OCI-LY3 (cell line): ENCODE data around the gene LCP1.

Experiments
- H2AFZ ChIP-seq: fragments of 200-600, 300-600 bp; shearing (Covaris generic); 2 replicates; pipeline ENCODE4 v1.6.0; 2014; ENCODE audit warnings: antibody characterized with exemption, low read depth, low read length
- H3K27ac ChIP-seq: fragments of 200-600, 300-600 bp; sonication (generic); 2 replicates; pipeline ENCODE4 v1.5.1; 2014; ENCODE audit warnings: mild to moderate bottlenecking, low read length, moderate library complexity, mixed read lengths
- H3K27me3 ChIP-seq: fragments of 200-600, 300-600 bp; sonication (generic); 2 replicates; pipeline ENCODE4 v1.6.1; 2014; ENCODE audit warnings: low read depth, low read length, mixed read lengths
- H3K36me3 ChIP-seq: fragments of 200-600, 300-600 bp; sonication (generic); replicated peaks from 2 replicates; pipeline ENCODE3; 2014; ENCODE audit warnings: low read depth, low read length, mixed read lengths
- H3K4me1 ChIP-seq: fragments of 300-600, 200-600 bp; sonication (generic); 2 replicates; pipeline ENCODE4 v1.6.1; 2014; ENCODE audit warnings: low read length, mixed read lengths
- H3K4me2 ChIP-seq: fragments of 200-600, 300-600 bp; sonication (generic); 2 replicates; pipeline ENCODE4 v1.6.1; 2014; ENCODE audit warnings: low read length, mixed read lengths
- H3K4me3 ChIP-seq: fragments of 300-600, 200-600 bp; sonication (generic); 2 replicates; pipeline ENCODE4 v1.5.1; 2014; ENCODE audit warnings: antibody characterized with exemption, mild to moderate bottlenecking, low read length, moderate library complexity
- H3K79me2 ChIP-seq: fragments of 300-600, 200-600 bp; shearing (Covaris generic); 2 replicates; pipeline ENCODE4 v1.6.1; 2014; ENCODE audit warnings: mild to moderate bottlenecking, low read length, mixed read lengths
- H3K9ac ChIP-seq: fragments of 300-600, 200-600 bp; shearing (Covaris generic); 2 replicates; pipeline ENCODE4 v1.6.0; 2014; ENCODE audit warnings: mild to moderate bottlenecking, low read length, moderate library complexity
- H3K9me3 ChIP-seq: fragments of 200-600, 300-600 bp; shearing (Covaris generic); 2 replicates; pipeline ENCODE4 v1.6.1; 2014; ENCODE audit warnings: low read length, mixed read lengths; ENCODE audit not compliant: insufficient read depth
- H4K20me1 ChIP-seq: fragments of 200-600, 300-600 bp; sonication (generic); 2 replicates; pipeline ENCODE4 v1.6.1; 2016; ENCODE audit warnings: low read length, mixed read lengths; ENCODE audit not compliant: insufficient read depth
- EZH2phosphoT487 ChIP-seq: fragments of 200-600 bp; shearing (Covaris generic); IDR thresholded peaks from 2 replicates; pipeline ENCODE4 v1.6.1; 2018; ENCODE audit warnings: antibody characterized with exemption, mixed run types, low read depth
- TF ChIP-seq, protein P1 (sequence below): fragments of 200-600, 300-600 bp; sonication (generic); IDR thresholded peaks from 2 replicates; pipeline ENCODE4 v1.5.1; 2014; ENCODE audit warnings: antibody characterized with exemption, low read length, low read depth

LCP1 gene

DNA sequence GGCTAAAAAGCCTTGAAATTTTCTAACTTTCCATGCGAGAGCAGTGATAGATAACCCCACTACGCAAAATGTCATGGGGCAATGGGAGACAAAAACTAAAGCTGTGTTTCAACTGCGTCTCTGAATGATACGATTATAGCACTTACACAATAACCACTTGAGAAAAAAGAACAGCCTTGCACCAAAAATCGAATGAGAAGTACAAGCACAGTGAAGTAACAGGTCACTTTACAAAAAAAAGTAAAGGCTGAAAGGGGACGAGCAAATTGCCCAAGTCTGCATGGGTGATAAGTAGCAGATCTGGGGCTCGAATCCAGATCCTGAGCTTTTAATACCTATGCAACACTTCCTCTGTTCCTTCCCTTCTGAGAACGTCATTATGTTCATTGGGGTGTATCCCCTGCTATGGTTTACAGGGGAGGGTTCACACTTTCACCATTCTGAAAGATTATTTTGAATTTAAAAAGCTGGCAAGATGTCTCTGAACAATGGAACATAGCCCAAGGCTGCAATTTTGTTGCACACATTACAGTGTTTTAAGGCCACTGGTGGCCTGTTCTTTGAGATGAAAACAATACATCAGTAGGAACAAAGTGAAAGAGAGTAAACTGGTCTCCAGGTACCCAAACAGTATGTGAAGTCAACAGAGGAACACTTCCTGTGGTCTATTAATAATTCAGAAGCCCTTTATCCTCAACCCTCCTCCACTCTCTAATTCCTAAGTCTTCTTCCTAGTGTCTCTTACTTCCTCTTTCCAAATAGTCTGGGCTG, 80.3 kb downstream of the LCP1 start:
- no peaks in the 10 kb centered on the region for H3K9me3 ChIP-seq
- no peak overlapping the region for H3K4me3 ChIP-seq
- no peak overlapping the region for H3K27ac ChIP-seq
- no peak overlapping the region for H2AFZ ChIP-seq
- H4K20me1 ChIP-seq = no peaks in the 10 kb centered on the region
- no peaks in the 10 kb centered on the region for H3K36me3 ChIP-seq
- TF ChIP-seq, protein P1, sequence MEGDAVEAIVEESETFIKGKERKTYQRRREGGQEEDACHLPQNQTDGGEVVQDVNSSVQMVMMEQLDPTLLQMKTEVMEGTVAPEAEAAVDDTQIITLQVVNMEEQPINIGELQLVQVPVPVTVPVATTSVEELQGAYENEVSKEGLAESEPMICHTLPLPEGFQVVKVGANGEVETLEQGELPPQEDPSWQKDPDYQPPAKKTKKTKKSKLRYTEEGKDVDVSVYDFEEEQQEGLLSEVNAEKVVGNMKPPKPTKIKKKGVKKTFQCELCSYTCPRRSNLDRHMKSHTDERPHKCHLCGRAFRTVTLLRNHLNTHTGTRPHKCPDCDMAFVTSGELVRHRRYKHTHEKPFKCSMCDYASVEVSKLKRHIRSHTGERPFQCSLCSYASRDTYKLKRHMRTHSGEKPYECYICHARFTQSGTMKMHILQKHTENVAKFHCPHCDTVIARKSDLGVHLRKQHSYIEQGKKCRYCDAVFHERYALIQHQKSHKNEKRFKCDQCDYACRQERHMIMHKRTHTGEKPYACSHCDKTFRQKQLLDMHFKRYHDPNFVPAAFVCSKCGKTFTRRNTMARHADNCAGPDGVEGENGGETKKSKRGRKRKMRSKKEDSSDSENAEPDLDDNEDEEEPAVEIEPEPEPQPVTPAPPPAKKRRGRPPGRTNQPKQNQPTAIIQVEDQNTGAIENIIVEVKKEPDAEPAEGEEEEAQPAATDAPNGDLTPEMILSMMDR = no peak
- H3K9ac ChIP-seq = no peak overlapping the region
- no peaks in the 10 kb centered on the region for H3K79me2 ChIP-seq
- no peaks in the 10 kb centered on the region for H3K27me3 ChIP-seq
- H3K4me1 ChIP-seq = peaks cover 36% of the 10 kb centered on the region
- H3K4me2 ChIP-seq = peak overlapping the region; percentile 40

DNA sequence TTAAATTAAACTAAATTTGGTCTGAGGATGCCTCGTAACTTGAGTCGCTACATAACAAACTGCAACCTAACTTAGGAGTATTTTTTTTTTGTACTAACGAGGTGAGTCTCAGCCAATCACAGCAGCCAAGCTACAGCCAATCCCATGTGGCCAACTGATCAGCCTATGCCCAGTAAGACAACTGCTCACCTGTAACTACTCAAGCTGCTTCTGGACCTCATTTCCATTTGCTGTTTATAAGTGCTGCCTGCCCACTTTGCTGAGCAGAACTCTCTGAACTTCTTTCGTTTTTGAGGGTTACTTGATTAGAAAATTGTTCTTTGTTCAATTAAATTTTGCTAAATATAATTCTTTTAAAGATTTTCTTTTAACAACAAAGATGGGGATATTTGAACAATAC, 81.0 kb downstream of the LCP1 start:
- H3K79me2 ChIP-seq = no peaks in the 10 kb centered on the region
- no peaks in the 10 kb centered on the region for H3K27me3 ChIP-seq
- no peak overlapping the region for H2AFZ ChIP-seq
- H3K9ac ChIP-seq = no peak overlapping the region
- H3K9me3 ChIP-seq = no peaks in the 10 kb centered on the region
- TF ChIP-seq EZH2phosphoT487 = no peak
- TF ChIP-seq, protein P1 = no peak
- peak overlapping the region; percentile 40 for H3K4me2 ChIP-seq
- peaks cover 36% of the 10 kb centered on the region for H3K4me1 ChIP-seq
- H3K27ac ChIP-seq = no peak overlapping the region
- no peak overlapping the region for H3K4me3 ChIP-seq
- H3K36me3 ChIP-seq = no peaks in the 10 kb centered on the region
- H4K20me1 ChIP-seq = no peaks in the 10 kb centered on the region

DNA sequence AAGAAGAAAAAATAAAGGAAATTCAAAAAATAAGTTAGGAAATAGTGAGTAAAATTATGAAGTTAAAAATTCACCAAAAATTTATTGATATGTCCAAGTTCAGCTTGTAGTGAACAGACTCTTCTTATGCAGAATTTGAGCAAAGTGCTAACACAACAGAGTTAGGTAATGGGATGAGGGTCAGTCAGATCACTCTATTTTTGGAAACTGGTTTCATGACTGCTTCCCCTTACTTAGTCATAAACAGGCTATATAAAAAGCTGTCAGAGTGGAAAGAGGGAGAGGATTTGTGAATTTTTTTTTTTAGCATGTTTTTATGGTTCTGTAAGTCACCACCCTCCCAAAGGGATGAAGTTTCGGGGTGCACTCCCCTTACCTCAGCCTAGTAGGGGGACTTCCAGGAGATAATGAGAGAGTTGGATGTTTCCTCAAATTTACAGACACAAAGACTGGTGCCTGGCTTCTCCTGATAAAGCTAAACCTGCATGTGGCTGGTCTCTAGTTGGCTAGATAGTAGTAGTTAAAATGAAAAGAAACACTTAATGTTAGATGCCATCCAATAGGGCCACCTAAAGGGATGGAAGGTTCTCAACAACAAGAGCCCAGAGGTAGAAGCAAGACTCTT, 81.7 kb downstream of the LCP1 start:
- Histone ChIP-seq H3K27ac (peak overlapping the region; percentile 2; the same call in 1 of the 2 replicates), H3K4me3 (peak overlapping the region; percentile 15), H3K79me2 (no peaks in the 10 kb centered on the region), H3K27me3 (no peaks in the 10 kb centered on the region), H4K20me1 (no peaks in the 10 kb centered on the region), H3K4me2 (peak overlapping the region; percentile 40), H3K36me3 (no peaks in the 10 kb centered on the region), H2AFZ (no peak overlapping the region), H3K9me3 (no peaks in the 10 kb centered on the region), H3K9ac (0 out of 2 replicates have a peak overlapping the region, but pooled peaks have one; percentile 7), H3K4me1 (peaks cover 36% of the 10 kb centered on the region)
- no peak for TF ChIP-seq EZH2phosphoT487
- TF ChIP-seq, protein P1 = no peak

DNA sequence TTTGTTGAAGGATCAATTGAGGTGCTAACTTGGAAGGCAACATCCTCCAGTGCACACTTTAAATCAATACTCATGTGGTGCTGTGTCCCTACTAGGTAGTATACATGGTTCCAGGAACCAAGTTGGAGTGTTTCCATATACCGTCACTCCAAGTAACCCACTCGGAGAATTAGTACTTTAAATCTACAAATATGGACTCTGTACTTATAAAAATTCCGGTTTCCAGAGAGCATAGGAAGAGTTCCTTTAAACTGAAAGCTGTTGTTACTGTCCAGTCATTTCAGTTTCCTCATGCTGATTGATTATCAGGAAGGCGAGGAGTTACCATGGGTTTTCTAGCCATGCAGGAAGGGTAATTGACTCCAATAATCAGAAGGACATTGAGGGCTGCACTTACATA, 84.3 kb downstream of the LCP1 start:
- H3K79me2 ChIP-seq = no peaks in the 10 kb centered on the region
- H3K4me3 ChIP-seq = no peak overlapping the region
- TF ChIP-seq, protein P1 = no peak
- TF ChIP-seq EZH2phosphoT487 = no peak
- H3K27me3 ChIP-seq = no peaks in the 10 kb centered on the region
- no peaks in the 10 kb centered on the region for H3K9me3 ChIP-seq
- peaks cover 36% of the 10 kb centered on the region for H3K4me1 ChIP-seq
- no peak overlapping the region for H2AFZ ChIP-seq
- no peak overlapping the region for H3K4me2 ChIP-seq
- no peaks in the 10 kb centered on the region for H3K36me3 ChIP-seq
- H3K9ac ChIP-seq = no peak overlapping the region
- H4K20me1 ChIP-seq = no peaks in the 10 kb centered on the region
- H3K27ac ChIP-seq = no peak overlapping the region
